HUES48 (cell line): ENCODE results near the gene MLYCD.

Experiments
- H3K27ac ChIP-seq: one replicate; pipeline ENCODE4 v1.7.0; 2013; ENCODE audit warnings: low read depth, low read length, inconsistent platforms
- H3K27me3 ChIP-seq: 2 replicates; pipeline ENCODE4 v1.6.1; 2013; ENCODE audit warnings: mild to moderate bottlenecking, low read length; ENCODE audit not compliant: control insufficient read depth, insufficient read depth
- H3K36me3 ChIP-seq: 2 replicates; pipeline ENCODE4 v1.6.1; 2013; ENCODE audit warnings: low read length; ENCODE audit not compliant: control insufficient read depth, insufficient read depth
- H3K4me1 ChIP-seq: 2 replicates; pipeline ENCODE4 v1.6.1; 2013; ENCODE audit warnings: mild to moderate bottlenecking, low read length; ENCODE audit not compliant: control insufficient read depth, insufficient read depth
- H3K4me3 ChIP-seq: 2 replicates; pipeline ENCODE4 v1.5.1; 2013; ENCODE audit warnings: mild to moderate bottlenecking, low read depth, low read length
- H3K9ac ChIP-seq: 2 replicates; pipeline ENCODE4 v1.6.1; 2013; ENCODE audit warnings: mild to moderate bottlenecking, low read depth, low read length, moderate library complexity
- H3K9me3 ChIP-seq: 2 replicates; pipeline ENCODE4 v1.6.1; 2013; ENCODE audit warnings: low read length; ENCODE audit not compliant: control insufficient read depth, insufficient read depth

Gene MLYCD

DNA sequence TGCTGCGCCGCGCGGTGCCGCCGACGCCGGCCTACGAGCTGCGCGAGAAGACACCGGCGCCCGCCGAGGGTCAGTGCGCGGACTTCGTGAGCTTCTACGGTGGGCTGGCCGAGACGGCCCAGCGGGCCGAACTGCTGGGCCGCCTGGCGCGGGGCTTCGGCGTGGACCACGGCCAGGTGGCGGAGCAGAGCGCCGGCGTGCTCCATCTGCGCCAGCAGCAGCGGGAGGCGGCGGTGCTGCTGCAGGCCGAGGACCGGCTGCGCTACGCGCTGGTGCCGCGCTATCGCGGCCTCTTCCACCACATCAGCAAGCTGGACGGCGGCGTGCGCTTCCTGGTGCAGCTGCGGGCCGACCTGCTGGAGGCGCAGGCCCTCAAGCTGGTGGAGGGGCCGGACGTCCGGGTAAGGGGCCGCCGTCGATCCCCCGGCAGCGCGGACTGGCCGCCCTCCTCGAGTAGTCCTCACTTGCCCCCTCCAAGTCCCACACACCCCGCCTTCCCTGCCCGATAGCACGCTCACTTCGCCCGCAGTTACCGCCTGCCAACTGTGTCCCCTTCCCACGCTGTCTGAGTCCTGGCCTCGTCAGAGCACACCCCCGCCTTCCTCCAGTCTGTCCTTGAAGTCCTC is 470 bp downstream of the MLYCD start:
- peaks cover 12% of the 10 kb centered on the region for H3K4me1 ChIP-seq
- H3K36me3 ChIP-seq = no peaks in the 10 kb centered on the region
- H3K9ac ChIP-seq = peak overlapping the region; percentile 52; the same call in 1 of the 2 replicates
- peaks cover 9% of the 10 kb centered on the region; the same call in 1 of the 2 replicates for H3K27me3 ChIP-seq
- H3K4me3 ChIP-seq = peak overlapping the region; percentile 75
- no peak overlapping the region for H3K27ac ChIP-seq
- H3K9me3 ChIP-seq = no peaks in the 10 kb centered on the region

- Histone ChIP-seq H3K9ac (no peak overlapping the region), H3K4me1 (peaks cover 12% of the 10 kb centered on the region), H3K9me3 (no peaks in the 10 kb centered on the region), H3K27ac (no peak overlapping the region), H3K4me3 (peak overlapping the region; percentile 75), H3K27me3 (peaks cover 9% of the 10 kb centered on the region; the same call in 1 of the 2 replicates), H3K36me3 (no peaks in the 10 kb centered on the region)
These were observed 1.1 kb downstream of the MLYCD start for GRCh38 chr16:83899978-83900377.

GRCh38 chr16:83900571-83900970 is 1.7 kb downstream of the MLYCD start:
- no peak overlapping the region for H3K4me3 ChIP-seq
- H3K27ac ChIP-seq = no peak overlapping the region
- H3K9ac ChIP-seq = no peak overlapping the region
- H3K9me3 ChIP-seq = no peaks in the 10 kb centered on the region
- no peaks in the 10 kb centered on the region for H3K36me3 ChIP-seq
- H3K27me3 ChIP-seq = peaks cover 9% of the 10 kb centered on the region; the same call in 1 of the 2 replicates
- H3K4me1 ChIP-seq = peaks cover 12% of the 10 kb centered on the region

- Histone ChIP-seq H3K36me3 (no peaks in the 10 kb centered on the region), H3K4me3 (no peak overlapping the region), H3K4me1 (peaks cover 12% of the 10 kb centered on the region), H3K9ac (no peak overlapping the region), H3K27me3 (peaks cover 9% of the 10 kb centered on the region; the same call in 1 of the 2 replicates), H3K9me3 (no peaks in the 10 kb centered on the region), H3K27ac (no peak overlapping the region)
These were observed 2.2 kb downstream of the MLYCD start for GRCh38 chr16:83901101-83901500.

DNA sequence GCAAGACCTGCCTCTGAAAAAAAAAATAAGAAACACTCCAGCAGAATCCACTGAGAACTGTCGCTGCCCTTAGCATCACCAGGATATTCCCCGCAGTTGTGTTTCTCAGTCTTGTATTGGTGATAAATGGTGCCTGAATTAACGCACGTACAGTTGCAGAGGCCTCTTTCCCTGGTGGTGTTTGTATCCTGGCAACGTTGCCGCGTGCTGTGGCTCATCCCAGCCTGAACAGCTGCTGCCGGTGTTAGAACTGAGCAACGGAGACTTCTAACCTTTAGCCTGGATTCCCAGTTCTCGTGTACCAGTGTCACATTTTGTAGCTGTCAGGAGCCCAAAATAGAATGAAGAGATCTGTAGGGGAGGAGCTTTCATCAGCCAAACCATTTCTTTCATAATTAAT is 4.8 kb downstream of the MLYCD start:
- Histone ChIP-seq H3K9me3 (no peaks in the 10 kb centered on the region), H3K9ac (no peak overlapping the region), H3K4me3 (no peak overlapping the region), H3K36me3 (peaks cover 13% of the 10 kb centered on the region; the same call in 1 of the 2 replicates), H3K4me1 (peaks cover 17% of the 10 kb centered on the region), H3K27me3 (peaks cover 4% of the 10 kb centered on the region; the same call in 1 of the 2 replicates), H3K27ac (no peak overlapping the region)

DNA sequence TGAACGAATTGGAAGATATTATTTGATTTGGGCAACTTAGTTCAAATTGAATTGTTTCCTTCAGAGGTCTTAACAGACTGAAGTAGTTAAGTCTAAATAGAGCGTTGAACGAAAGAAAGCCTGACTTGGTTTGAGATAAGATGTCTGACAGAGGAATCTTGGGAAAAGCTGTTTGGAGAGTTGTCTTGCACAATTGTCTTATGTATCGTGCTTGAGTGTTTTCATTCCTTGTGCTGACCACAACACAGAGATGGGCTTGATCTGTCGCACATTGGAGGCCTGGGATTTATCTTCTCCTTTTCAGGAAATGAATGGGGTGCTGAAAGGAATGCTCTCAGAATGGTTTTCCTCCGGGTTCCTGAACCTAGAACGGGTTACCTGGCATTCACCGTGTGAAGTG is 7.8 kb downstream of the MLYCD start:
- no peaks in the 10 kb centered on the region for H3K9me3 ChIP-seq
- H3K4me3 ChIP-seq = no peak overlapping the region
- peaks cover 29% of the 10 kb centered on the region for H3K36me3 ChIP-seq
- peaks cover 10% of the 10 kb centered on the region for H3K4me1 ChIP-seq
- H3K27me3 ChIP-seq = no peaks in the 10 kb centered on the region
- H3K9ac ChIP-seq = no peak overlapping the region
- H3K27ac ChIP-seq = no peak overlapping the region

DNA sequence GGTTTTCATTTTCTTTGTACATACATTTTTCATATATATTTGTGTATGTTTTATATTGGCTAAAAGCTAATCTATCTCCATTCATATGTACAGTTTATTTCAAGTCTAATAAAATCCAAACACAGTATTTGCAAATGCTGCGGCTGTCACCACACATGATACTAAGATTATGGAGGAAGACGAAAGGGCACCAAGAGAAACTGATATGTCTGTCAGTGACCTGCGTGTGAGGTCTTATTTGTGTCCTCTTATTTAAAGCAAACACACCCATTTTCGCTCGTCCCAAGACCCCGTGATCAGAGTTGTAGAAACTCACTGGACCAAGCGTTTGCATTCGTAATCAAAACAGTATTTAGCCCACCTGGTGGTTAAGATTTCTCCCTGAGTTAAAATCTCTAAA is 8.2 kb downstream of the MLYCD start:
- Histone ChIP-seq H3K4me3 (no peak overlapping the region), H3K9ac (no peak overlapping the region), H3K27ac (no peak overlapping the region), H3K36me3 (peaks cover 34% of the 10 kb centered on the region), H3K27me3 (no peaks in the 10 kb centered on the region), H3K4me1 (peaks cover 10% of the 10 kb centered on the region), H3K9me3 (no peaks in the 10 kb centered on the region)

- H3K4me3 ChIP-seq = no peak overlapping the region
- H3K9me3 ChIP-seq = no peaks in the 10 kb centered on the region
- H3K36me3 ChIP-seq = peaks cover 40% of the 10 kb centered on the region
- H3K27me3 ChIP-seq = no peaks in the 10 kb centered on the region
- no peak overlapping the region for H3K27ac ChIP-seq
- no peak overlapping the region for H3K9ac ChIP-seq
- peaks cover 10% of the 10 kb centered on the region for H3K4me1 ChIP-seq
These were observed 8.8 kb downstream of the MLYCD start for GRCh38 chr16:83907631-83908250.

GRCh38 chr16:83908798-83909197 is 9.9 kb downstream of the MLYCD start:
- H3K4me3 ChIP-seq = no peak overlapping the region

DNA sequence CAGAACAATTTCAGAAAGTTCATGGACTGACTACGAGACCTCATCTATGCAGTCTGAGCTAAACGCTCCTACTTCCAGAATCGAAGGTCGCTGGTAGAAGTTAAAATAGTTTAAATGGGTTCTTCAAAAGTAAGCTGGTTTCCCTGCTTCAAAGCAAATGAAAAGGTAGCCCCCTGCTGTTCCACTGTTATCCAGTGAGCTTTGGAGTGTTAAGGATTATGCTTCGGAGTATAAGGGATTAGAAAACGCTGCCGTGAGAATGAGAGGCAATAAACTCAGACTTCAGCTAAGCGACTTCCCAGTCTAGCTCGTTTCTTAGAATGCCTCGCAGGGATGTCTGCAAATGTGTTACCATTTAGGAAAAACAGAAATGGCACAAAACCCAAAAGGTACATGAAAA is 12.4 kb downstream of the MLYCD start:
- no peak overlapping the region for H3K4me3 ChIP-seq
- H3K27me3 ChIP-seq = no peaks in the 10 kb centered on the region
- H3K36me3 ChIP-seq = peaks cover 62% of the 10 kb centered on the region
- H3K9ac ChIP-seq = no peak overlapping the region
- H3K4me1 ChIP-seq = peaks cover 10% of the 10 kb centered on the region
- H3K9me3 ChIP-seq = no peaks in the 10 kb centered on the region
- H3K27ac ChIP-seq = no peak overlapping the region

More at GRCh38 chr16:83908798-83909197, 9.9 kb downstream of the MLYCD start:
- Histone ChIP-seq H3K9ac (no peak overlapping the region), H3K9me3 (no peaks in the 10 kb centered on the region), H3K36me3 (peaks cover 43% of the 10 kb centered on the region), H3K27me3 (no peaks in the 10 kb centered on the region), H3K27ac (no peak overlapping the region), H3K4me1 (peaks cover 10% of the 10 kb centered on the region)

- Histone ChIP-seq H3K9me3 (no peaks in the 10 kb centered on the region), H3K4me3 (no peak overlapping the region), H3K27me3 (no peaks in the 10 kb centered on the region), H3K9ac (no peak overlapping the region), H3K27ac (no peak overlapping the region), H3K4me1 (peaks cover 4% of the 10 kb centered on the region; the same call in 1 of the 2 replicates), H3K36me3 (peaks cover 61% of the 10 kb centered on the region)
These were observed 13.8 kb downstream of the MLYCD start for GRCh38 chr16:83912519-83913244.
